ENCODE measurements around the gene GABRB2.

GABRB2 gene

GRCh38 chr5:161546470-161547301 lies at the start of gene GABRB2:
GABRB2 (minus strand) TSS chr5:161546725; CDS start chr5:161546643, 82 bp downstream.
- H3K9ac ChIP-seq (ENCODE audit: low read length), result no peak within 1 kb of the TSS
- H3K36me3 ChIP-seq (ENCODE audit: control insufficient read depth, insufficient read depth, low read length), result no peaks in the 10 kb centered on the region
- no peaks in the 10 kb centered on the region for H3K4me1 ChIP-seq (ENCODE audit: control insufficient read depth, insufficient read depth, low read length)
- H3K27me3 ChIP-seq (ENCODE audit: control insufficient read depth, insufficient read depth, low read length), result peaks cover 17% of the 10 kb centered on the region
- H3K27ac ChIP-seq (ENCODE audit: low read depth, low read length), result no peak within 1 kb of the TSS
- peak within 1 kb of the TSS; percentile 67 for H3K4me3 ChIP-seq (ENCODE audit: low read length)

- H3K36me3 ChIP-seq (ENCODE audit: control insufficient read depth, insufficient read depth, low read length), result no peaks in the 10 kb centered on the region
- H3K27me3 ChIP-seq (ENCODE audit: control insufficient read depth, insufficient read depth, low read length), result no peaks in the 10 kb centered on the region
- H3K9ac ChIP-seq (ENCODE audit: low read length), result no peak overlapping the region
- H3K4me3 ChIP-seq (ENCODE audit: low read length), result no peak overlapping the region
- H3K27ac ChIP-seq (ENCODE audit: low read depth, low read length), result no peak overlapping the region
- no peaks in the 10 kb centered on the region for H3K4me1 ChIP-seq (ENCODE audit: control insufficient read depth, insufficient read depth, low read length)
These were observed 39.3 kb upstream of the GABRB2 start for GRCh38 chr5:161585798-161586197.

- H3K9ac ChIP-seq (ENCODE audit: low read length), result no peak overlapping the region
- no peaks in the 10 kb centered on the region for H3K4me1 ChIP-seq (ENCODE audit: control insufficient read depth, insufficient read depth, low read length)
- no peak overlapping the region for H3K27ac ChIP-seq (ENCODE audit: low read depth, low read length)
- no peaks in the 10 kb centered on the region for H3K36me3 ChIP-seq (ENCODE audit: control insufficient read depth, insufficient read depth, low read length)
- no peak overlapping the region for H3K4me3 ChIP-seq (ENCODE audit: low read length)
- no peaks in the 10 kb centered on the region for H3K27me3 ChIP-seq (ENCODE audit: control insufficient read depth, insufficient read depth, low read length)
These were observed 34.1 kb upstream of the GABRB2 start for GRCh38 chr5:161580621-161581020.

DNA sequence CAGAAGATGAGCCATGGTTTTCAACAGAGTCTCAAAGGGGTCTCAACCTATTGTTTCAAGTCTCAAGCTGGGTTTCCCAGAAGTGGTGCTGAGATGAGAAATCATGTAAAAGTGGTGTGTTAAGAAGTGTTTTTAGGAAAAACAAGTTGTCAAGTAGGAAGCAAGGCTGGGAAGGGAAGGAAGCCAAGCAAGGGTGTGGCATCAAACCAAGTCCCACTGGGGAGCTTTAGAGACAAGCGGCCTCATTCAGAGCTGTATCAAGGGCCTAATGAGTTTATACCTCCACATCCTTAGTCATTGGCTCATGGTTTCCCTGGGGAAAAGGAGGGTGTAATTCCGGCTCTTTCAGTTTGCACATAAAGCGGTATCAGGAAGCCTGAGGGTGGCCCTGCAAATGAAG lies 26.4 kb upstream of the GABRB2 start:
- H3K4me1 ChIP-seq (ENCODE audit: control insufficient read depth, insufficient read depth, low read length), result no peaks in the 10 kb centered on the region
- no peak overlapping the region for H3K9ac ChIP-seq (ENCODE audit: low read length)
- H3K36me3 ChIP-seq (ENCODE audit: control insufficient read depth, insufficient read depth, low read length), result no peaks in the 10 kb centered on the region
- no peaks in the 10 kb centered on the region for H3K27me3 ChIP-seq (ENCODE audit: control insufficient read depth, insufficient read depth, low read length)
- H3K27ac ChIP-seq (ENCODE audit: low read depth, low read length), result no peak overlapping the region
- H3K4me3 ChIP-seq (ENCODE audit: low read length), result no peak overlapping the region

- H3K4me1 ChIP-seq (ENCODE audit: control insufficient read depth, insufficient read depth, low read length), result no peaks in the 10 kb centered on the region
- H3K27me3 ChIP-seq (ENCODE audit: control insufficient read depth, insufficient read depth, low read length), result no peaks in the 10 kb centered on the region
- no peak overlapping the region for H3K9ac ChIP-seq (ENCODE audit: low read length)
These were observed 19.6 kb upstream of the GABRB2 start for GRCh38 chr5:161566081-161566480.

DNA sequence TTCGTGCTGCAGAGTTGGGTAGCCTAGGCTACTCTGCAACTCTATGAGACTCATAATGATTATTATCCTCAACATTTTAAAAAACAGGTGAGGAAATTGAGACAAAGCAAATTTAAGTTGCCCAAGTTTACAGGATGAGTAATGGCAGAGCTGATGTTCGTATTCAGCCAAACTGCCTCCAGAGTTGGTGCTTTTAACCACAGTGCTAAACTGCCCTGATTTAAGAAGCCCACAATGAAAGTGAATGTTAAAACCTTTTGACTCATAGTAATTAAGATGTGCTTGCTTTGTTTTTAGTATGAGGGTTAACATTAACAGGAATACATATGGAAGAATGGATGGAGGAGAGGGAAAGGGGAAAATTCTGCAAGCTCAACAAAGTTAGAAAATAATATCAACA lies 15.9 kb upstream of the GABRB2 start:
- H3K4me3 ChIP-seq (ENCODE audit: low read length), result no peak overlapping the region
- H3K36me3 ChIP-seq (ENCODE audit: control insufficient read depth, insufficient read depth, low read length), result no peaks in the 10 kb centered on the region
- H3K27me3 ChIP-seq (ENCODE audit: control insufficient read depth, insufficient read depth, low read length), result no peaks in the 10 kb centered on the region
- no peak overlapping the region for H3K9ac ChIP-seq (ENCODE audit: low read length)
- no peak overlapping the region for H3K27ac ChIP-seq (ENCODE audit: low read depth, low read length)
- H3K4me1 ChIP-seq (ENCODE audit: control insufficient read depth, insufficient read depth, low read length), result no peaks in the 10 kb centered on the region

More at GRCh38 chr5:161566081-161566480, 19.6 kb upstream of the GABRB2 start:
- H3K36me3 ChIP-seq (ENCODE audit: control insufficient read depth, insufficient read depth, low read length), result no peaks in the 10 kb centered on the region
- H3K27ac ChIP-seq (ENCODE audit: low read depth, low read length), result no peak overlapping the region
- H3K4me3 ChIP-seq (ENCODE audit: low read length), result no peak overlapping the region

- Histone ChIP-seq H3K4me3 (ENCODE audit: low read length) (no peak overlapping the region), H3K27ac (ENCODE audit: low read depth, low read length) (no peak overlapping the region), H3K36me3 (ENCODE audit: control insufficient read depth, insufficient read depth, low read length) (no peaks in the 10 kb centered on the region), H3K9ac (ENCODE audit: low read length) (no peak overlapping the region), H3K27me3 (ENCODE audit: control insufficient read depth, insufficient read depth, low read length) (peaks cover 17% of the 10 kb centered on the region), H3K4me1 (ENCODE audit: control insufficient read depth, insufficient read depth, low read length) (no peaks in the 10 kb centered on the region)
These were observed 2.6 kb upstream of the GABRB2 start for GRCh38 chr5:161549106-161549505.

DNA sequence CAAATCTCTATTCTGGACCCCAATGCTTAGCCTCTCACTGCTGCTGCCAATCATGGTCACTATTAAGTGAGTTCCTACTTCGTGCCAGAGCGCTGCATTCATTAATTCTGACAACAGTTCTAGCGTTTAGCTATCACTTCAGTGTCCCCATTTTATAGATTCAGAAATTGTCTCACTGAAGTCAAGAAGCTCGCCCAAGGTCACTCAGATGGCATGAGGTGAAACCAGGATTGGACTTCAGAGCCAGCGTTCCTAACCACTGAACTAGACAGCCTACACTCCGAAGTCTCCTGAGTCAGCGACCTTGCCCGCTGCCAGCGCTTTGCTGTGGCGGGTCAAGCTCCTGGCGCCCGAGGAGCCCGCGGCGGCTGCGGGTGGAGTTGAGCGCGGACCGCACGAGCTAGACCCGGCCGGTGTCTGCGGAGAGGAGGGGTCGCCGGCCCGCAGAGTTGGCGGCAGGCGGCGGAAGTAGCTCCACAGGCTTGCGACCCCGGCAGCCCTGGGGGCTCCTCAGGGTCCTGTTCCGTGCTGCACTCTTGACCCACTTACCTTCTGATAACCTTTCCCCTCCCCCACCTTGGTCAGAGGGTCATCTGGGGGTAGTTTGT lies 2.1 kb upstream of the GABRB2 start:
- H3K4me3 ChIP-seq (ENCODE audit: low read length), result peak overlapping the region; percentile 56
- no peak overlapping the region for H3K27ac ChIP-seq (ENCODE audit: low read depth, low read length)
- no peaks in the 10 kb centered on the region for H3K4me1 ChIP-seq (ENCODE audit: control insufficient read depth, insufficient read depth, low read length)
- peaks cover 17% of the 10 kb centered on the region for H3K27me3 ChIP-seq (ENCODE audit: control insufficient read depth, insufficient read depth, low read length)
- no peak overlapping the region for H3K9ac ChIP-seq (ENCODE audit: low read length)
- no peaks in the 10 kb centered on the region for H3K36me3 ChIP-seq (ENCODE audit: control insufficient read depth, insufficient read depth, low read length)

GRCh38 chr5:161547738-161548486 lies 1.4 kb upstream of the GABRB2 start:
- no peaks in the 10 kb centered on the region for H3K36me3 ChIP-seq (ENCODE audit: control insufficient read depth, insufficient read depth, low read length)
- peak overlapping the region; percentile 56 for H3K4me3 ChIP-seq (ENCODE audit: low read length)
- H3K4me1 ChIP-seq (ENCODE audit: control insufficient read depth, insufficient read depth, low read length), result no peaks in the 10 kb centered on the region
- H3K9ac ChIP-seq (ENCODE audit: low read length), result no peak overlapping the region
- H3K27ac ChIP-seq (ENCODE audit: low read depth, low read length), result no peak overlapping the region
- peaks cover 17% of the 10 kb centered on the region for H3K27me3 ChIP-seq (ENCODE audit: control insufficient read depth, insufficient read depth, low read length)

- no peak overlapping the region for H3K27ac ChIP-seq (ENCODE audit: low read depth, low read length)
- H3K27me3 ChIP-seq (ENCODE audit: control insufficient read depth, insufficient read depth, low read length), result peaks cover 17% of the 10 kb centered on the region
- no peaks in the 10 kb centered on the region for H3K4me1 ChIP-seq (ENCODE audit: control insufficient read depth, insufficient read depth, low read length)
- no peak overlapping the region for H3K9ac ChIP-seq (ENCODE audit: low read length)
- H3K4me3 ChIP-seq (ENCODE audit: low read length), result peak overlapping the region; percentile 56
- H3K36me3 ChIP-seq (ENCODE audit: control insufficient read depth, insufficient read depth, low read length), result no peaks in the 10 kb centered on the region
These were observed 847 bp upstream of the GABRB2 start for GRCh38 chr5:161547406-161547737.

- Histone ChIP-seq H3K9ac (ENCODE audit: low read length) (no peak overlapping the region), H3K4me1 (ENCODE audit: control insufficient read depth, insufficient read depth, low read length) (no peaks in the 10 kb centered on the region), H3K27ac (ENCODE audit: low read depth, low read length) (no peak overlapping the region), H3K27me3 (ENCODE audit: control insufficient read depth, insufficient read depth, low read length) (peaks cover 17% of the 10 kb centered on the region), H3K4me3 (ENCODE audit: low read length) (peak overlapping the region; percentile 67), H3K36me3 (ENCODE audit: control insufficient read depth, insufficient read depth, low read length) (no peaks in the 10 kb centered on the region)
These were observed 443 bp downstream of the GABRB2 start for GRCh38 chr5:161546095-161546469.

DNA sequence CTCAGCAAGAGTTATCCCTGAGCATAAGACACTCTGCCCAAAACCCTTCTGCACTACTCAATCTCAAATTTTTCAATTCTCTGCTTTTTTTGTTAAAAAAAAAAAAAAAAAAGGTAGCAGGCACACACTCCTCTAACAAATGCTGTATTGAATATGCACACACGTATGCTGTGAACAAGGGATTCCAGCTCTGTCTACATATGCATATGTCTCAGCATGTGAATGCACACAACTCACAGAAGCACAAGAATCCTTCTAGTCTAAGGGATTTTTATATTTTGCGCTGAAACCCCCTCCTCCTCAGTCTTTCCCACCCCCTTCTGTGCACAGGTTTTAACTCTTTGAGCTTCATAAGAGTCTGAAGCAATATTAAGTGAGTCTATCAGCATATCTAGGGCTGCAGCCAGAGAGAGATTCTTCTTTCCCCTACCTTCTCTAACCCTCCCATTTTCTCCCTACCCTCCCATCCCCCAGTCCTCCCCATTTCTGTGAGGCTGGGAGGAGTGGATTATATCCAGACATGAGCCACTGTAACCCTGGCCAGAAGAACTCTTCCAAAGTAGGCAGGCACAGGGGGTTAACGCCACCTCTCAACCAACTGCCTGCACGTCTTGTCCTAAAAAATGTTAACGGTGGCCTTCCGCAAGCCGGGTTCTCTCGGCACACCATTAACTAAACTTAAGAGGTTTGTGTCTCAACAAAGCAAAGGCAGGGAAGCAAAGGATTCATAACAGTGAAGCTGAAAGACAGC lies 1.0 kb downstream of the GABRB2 start:
- peaks cover 17% of the 10 kb centered on the region for H3K27me3 ChIP-seq (ENCODE audit: control insufficient read depth, insufficient read depth, low read length)

More for the DNA sequence above, 1.0 kb downstream of the GABRB2 start:
- Histone ChIP-seq H3K9ac (ENCODE audit: low read length) (no peak overlapping the region), H3K36me3 (ENCODE audit: control insufficient read depth, insufficient read depth, low read length) (no peaks in the 10 kb centered on the region), H3K27ac (ENCODE audit: low read depth, low read length) (no peak overlapping the region), H3K4me3 (ENCODE audit: low read length) (no peak overlapping the region), H3K4me1 (ENCODE audit: control insufficient read depth, insufficient read depth, low read length) (no peaks in the 10 kb centered on the region)

Data from rectal smooth muscle tissue (tissue), 1 donor.